SH-SY5Y (cell line): ENCODE measurements around the gene UBR1.

Experiments
- GATA2 ChIP-seq: IDR thresholded peaks from 2 replicates; pipeline ENCODE4 v1.6.1; 2011; ENCODE audit warnings: mild to moderate bottlenecking, low read depth, low read length
- GATA3 ChIP-seq: IDR thresholded peaks from 2 replicates; pipeline ENCODE4 v1.6.1; 2011; ENCODE audit warnings: low read depth, mild to moderate bottlenecking, low read length, moderate library complexity

Gene UBR1

DNA sequence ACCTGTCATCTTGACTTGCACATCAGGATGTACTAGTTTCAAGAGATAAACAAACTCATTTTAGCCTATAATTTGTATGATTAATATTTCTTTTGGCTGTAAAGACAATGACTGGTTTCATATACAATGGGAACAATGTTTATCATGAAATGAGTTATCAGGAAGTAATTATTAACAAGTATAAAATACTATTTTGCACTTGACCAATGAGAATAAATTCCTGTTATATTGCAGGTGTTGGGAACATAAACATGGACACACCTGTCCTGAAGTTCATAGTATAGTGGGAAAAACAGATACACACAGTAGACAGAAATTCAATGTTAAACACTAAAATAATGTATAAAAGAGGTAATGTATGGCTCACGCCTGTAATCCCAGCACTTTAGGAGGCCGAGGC is 56.9 kb downstream of the UBR1 start:
- TF ChIP-seq GATA2: no peak

DNA sequence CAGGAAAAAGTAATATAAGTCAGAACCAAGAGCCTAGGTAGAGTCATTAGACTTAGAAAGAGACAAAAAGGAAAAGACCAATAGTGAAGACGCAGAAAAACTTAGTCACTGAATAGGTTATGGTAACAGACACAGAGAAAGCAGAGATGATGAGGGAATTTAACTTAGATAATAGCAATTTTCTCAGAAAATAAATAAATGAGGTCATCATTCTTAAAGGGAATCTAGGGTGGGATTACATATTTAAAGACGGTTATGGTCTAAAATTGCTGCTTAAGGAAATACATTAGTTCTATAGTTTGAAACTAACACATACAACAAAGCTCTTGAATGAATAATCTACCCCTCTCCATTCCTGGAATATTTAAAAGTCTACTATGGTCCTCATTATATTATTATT is 59.4 kb downstream of the UBR1 start:
- TF ChIP-seq GATA3 (no peak), GATA2 (no peak)

DNA sequence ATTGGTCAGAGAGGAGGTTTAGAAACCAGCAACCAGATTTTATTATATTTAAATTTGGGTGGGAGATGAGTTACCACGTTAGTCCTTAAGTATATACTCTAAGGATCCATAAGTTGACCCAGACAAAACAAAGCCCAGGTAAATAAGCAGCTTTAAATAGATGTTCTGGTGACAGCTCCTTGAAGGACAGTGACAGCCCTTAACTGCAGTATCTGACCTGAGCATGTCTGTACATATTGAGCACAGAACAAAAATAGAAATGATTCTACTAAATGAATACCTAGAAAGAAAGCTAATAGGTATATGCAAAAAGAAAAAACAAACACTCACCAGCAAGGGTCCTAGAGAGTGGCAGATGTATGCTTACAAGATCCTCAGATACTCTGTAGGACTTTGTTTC is 63.0 kb downstream of the UBR1 start:
- TF ChIP-seq GATA2 (no peak), GATA3 (no peak)

- TF ChIP-seq GATA3 (no peak), GATA2 (no peak)
These were observed 76.4 kb downstream of the UBR1 start for GRCh38 chr15:43029476-43029875.

GRCh38 chr15:43025150-43025549 is 80.7 kb downstream of the UBR1 start:
- no peak for TF ChIP-seq GATA2
- no peak for TF ChIP-seq GATA3

DNA sequence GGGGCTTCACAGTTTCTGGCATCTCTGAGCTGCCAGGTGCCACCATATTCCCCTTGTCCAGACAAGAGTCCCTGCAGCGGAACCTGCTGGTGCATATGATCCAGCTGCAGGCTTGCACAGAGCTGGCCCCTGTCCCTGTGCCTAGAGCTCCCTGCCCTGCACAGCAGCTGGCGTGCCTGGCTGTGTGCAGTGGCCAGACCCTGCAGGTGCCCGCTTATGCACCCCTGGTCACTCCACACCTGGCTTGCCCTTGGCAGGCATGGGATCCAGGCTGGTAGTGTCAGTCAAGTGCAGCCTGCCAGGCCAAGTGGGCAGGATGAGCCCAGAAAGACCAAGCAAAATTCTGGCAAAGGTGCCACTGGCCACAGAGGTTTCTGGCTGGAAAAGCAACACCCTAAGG is 96.6 kb downstream of the UBR1 start:
- TF ChIP-seq GATA2 (no peak), GATA3 (no peak)

- no peak for TF ChIP-seq GATA2
- no peak for TF ChIP-seq GATA3
These were observed 97.7 kb downstream of the UBR1 start for GRCh38 chr15:43008150-43008549.

GRCh38 chr15:43007551-43007950 is 98.3 kb downstream of the UBR1 start:
- TF ChIP-seq GATA2 (no peak), GATA3 (no peak)

DNA sequence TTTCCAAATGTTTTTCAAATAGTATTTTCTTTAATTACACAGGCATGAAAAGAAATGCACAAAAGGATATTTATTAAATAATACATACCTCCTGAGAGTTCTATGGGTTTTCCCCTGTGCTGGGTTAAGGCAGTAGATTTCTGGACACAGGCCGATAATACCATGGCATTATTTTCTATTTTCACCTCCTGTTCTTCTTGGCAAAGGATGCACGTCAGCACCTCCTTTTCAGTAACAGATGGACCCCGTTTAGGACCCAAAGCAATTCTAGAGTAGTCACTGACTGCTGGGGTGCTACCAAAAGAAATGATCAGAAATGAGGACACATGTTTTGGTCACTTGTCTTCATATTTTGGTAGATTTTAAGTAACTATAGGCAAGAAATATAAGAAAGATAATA is 98.8 kb downstream of the UBR1 start:
- TF ChIP-seq GATA2: no peak
- no peak for TF ChIP-seq GATA3

DNA sequence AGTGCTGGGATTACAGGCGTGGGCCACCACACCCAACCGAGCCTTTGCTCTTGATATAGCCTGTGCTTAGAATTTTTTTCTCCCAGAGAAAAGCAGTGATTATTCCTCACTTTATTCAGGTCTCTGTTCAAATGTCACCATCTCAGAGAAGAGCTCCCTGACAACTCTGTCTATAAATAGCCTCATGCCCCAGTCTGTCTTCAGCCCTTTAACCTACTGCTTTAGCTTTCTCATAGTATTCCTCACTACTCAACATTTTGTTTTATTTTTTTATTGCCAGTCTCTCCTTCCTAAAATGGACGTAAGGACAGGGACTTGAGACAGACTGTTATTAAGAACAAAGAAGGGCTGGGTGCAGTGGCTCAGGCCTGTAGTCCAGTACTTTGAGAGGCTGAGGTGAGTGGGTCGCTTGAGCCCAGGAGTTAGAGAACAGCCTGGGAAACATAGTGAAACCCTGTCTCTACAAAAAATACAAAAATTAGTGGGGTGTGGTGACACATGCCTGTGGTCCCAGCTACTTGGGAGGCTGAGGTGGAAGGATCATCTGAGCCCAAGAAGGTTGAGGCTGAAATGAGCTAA is 106.5 kb downstream of the UBR1 start:
- TF ChIP-seq GATA3: no peak
- no peak for TF ChIP-seq GATA2

DNA sequence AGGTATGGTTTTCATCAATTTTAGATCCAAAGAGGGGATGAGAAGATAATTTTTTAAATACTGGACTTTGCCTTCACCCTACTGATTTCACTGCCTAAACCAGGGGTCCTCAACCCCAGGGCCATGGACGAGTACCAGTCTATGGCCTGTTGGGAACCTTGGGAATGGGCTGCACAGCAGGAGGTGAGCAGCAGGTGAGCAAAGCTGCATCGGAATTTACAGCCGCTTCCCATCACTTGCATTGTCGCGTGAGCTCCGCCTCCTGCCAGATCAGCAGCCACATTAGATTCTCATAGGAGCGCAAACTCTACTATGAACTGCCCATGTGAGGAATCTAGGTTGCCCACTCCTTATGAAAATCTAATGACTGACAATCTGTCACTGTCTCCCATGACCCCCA is 109.0 kb downstream of the UBR1 start:
- TF ChIP-seq GATA2 (no peak), GATA3 (no peak)

GRCh38 chr15:42994546-42994945 is 111.3 kb downstream of the UBR1 start:
- no peak for TF ChIP-seq GATA2
- no peak for TF ChIP-seq GATA3

DNA sequence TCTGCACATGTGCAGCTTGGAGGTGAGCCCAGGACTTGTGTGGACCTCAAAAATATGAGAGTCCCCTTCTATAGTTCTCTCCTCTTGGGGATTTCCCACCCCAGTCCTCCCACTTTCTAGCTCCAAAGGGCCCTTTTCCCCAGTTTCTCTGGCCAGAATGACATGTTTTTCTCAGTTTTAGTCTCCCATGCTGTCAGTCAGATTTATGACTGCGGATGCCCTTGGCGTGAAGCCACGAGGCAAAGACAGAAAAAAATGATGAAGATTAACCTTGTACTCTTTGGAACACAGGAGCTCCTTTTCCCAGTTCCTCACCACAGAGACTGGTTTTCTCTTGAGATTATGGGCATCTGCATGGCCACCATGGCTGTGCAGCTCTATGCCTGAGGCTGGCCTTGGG is 113.2 kb downstream of the UBR1 start:
- TF ChIP-seq GATA2: no peak
- no peak for TF ChIP-seq GATA3

GRCh38 chr15:42986693-42987342 is 119.0 kb downstream of the UBR1 start:
- TF ChIP-seq GATA3 (no peak), GATA2 (no peak)

DNA sequence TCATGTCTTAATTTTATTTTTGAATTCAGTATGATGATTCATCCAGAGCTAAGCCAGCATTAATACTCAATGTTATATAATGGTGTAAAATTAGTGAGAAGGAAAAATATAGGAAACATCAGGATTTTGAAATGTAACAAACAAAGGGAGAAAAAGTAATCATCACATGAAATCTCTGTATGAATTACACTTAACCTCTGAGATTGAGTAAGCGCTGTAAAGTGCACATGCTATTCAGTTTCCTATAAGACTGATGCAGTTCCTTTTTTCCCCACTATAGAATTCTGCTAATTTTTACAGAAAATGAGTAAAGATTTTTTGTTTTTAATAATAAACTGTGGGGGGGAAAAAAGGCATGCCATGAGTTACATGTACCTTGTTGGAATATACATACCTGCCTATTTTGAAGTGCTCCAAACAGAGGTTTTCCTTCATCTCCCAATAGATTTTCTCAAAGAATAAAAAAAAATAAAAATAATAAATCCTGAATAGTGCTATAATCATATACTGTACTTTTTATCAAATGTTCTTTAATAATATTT is 121.3 kb downstream of the UBR1 start:
- TF ChIP-seq GATA3 (no peak), GATA2 (no peak)

- TF ChIP-seq GATA2: no peak
- TF ChIP-seq GATA3: no peak
These were observed 131.5 kb downstream of the UBR1 start for GRCh38 chr15:42974202-42974862.
